Right ventricle myocardium inferior (tissue), 1 donor: ENCODE data around the gene NLRP8. TPM values are rescaled to one million over a fixed set of nuclear protein-coding genes. Genes with fewer than 3 reads are reported as not detected.
"Not testable (repeated sequence)": the region's sequence is repeated elsewhere in the genome, so short reads cannot be mapped to it uniquely, and the experiment has no call there.

ENCODE experiments used
- ATAC-seq: fragments of 200-7000 bp; cut with Tn5 transposase; one replicate; pipeline ENCODE4 v1.9.1; 2020; ENCODE audit warnings: mild to moderate bottlenecking, moderate library complexity
- DNase-seq: peaks from one replicate; pipeline ENCODE4 v3.0.0; 2021; ENCODE audit errors: missing footprints
- intact Hi-C: fragments of 100-400 bp; cut with DNase I; formaldehyde crosslinking; loops from one replicate; pipeline ENCODE4 v1.11.0; 2022
- long read RNA-seq: library from polyadenylated mRNA; unstranded; transcript quantifications from one replicate; pipeline ENCODE4 v2.0.0, GENCODE V29; 2021
- total RNA-seq: library from RNA; stranded (reverse); fragmentation: NEBNext Ultra II Directional; extraction: Animal tissue kit (Norgen Biotek cat#: 25700); gene quantifications from one replicate; pipeline ENCODE4 v1.2.1, GENCODE V29; 2021
- donor health status: DM: no; HTN: yes; CAD: no; lungs with severe emphysema.

The NLRP8 gene
- not detected for total RNA-seq
- long read RNA-seq = 0 reads

- no peak for DNase-seq
- no peak for ATAC-seq
- intact Hi-C loops = no loop called here
These were observed at the start of gene NLRP8 for GRCh38 chr19:55947532-55947931. NLRP8 (plus strand) TSS chr19:55947832.

GRCh38 chr19:55898911-55899310 is 48.7 kb upstream of the NLRP8 start:
- intact Hi-C loops = no loop called here
- DNase-seq = no peak
- no peak for ATAC-seq

- intact Hi-C loops = no loop called here
- ATAC-seq (no peak), DNase-seq (no peak)
These were observed 46.1 kb upstream of the NLRP8 start for GRCh38 chr19:55901369-55902079.

- ATAC-seq (no peak), DNase-seq (peak; percentile 68)
- intact Hi-C loops = no loop called here
These were observed 45.4 kb upstream of the NLRP8 start for GRCh38 chr19:55902080-55902751.

- intact Hi-C loops = no loop called here
- no peak for DNase-seq
- no peak for ATAC-seq
These were observed 40.3 kb upstream of the NLRP8 start for GRCh38 chr19:55907286-55907685.

DNA sequence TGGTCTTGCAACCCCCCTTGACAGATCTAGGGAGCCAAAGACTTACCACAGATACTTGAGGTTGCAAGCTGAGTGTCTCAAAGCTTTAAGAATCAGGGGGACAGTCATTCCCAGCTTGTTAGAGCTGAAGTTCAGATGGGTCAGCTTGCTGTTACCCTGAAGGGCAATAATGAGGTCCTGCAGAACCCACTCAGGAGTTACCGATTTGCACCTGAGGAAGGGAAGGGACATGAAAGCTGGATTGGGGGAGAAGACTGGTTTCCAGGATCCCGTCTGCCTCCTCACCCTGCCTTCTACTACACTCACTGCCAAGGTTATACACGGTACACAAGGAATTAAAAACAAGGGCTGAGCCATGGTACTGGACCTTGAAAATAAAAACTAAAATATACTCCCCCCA is 39.9 kb upstream of the NLRP8 start:
- no peak for ATAC-seq
- intact Hi-C loops = no loop called here
- DNase-seq = no peak

GRCh38 chr19:55909801-55910200 is 37.8 kb upstream of the NLRP8 start:
- no peak for ATAC-seq
- intact Hi-C loops = no loop called here
- DNase-seq = no peak

DNA sequence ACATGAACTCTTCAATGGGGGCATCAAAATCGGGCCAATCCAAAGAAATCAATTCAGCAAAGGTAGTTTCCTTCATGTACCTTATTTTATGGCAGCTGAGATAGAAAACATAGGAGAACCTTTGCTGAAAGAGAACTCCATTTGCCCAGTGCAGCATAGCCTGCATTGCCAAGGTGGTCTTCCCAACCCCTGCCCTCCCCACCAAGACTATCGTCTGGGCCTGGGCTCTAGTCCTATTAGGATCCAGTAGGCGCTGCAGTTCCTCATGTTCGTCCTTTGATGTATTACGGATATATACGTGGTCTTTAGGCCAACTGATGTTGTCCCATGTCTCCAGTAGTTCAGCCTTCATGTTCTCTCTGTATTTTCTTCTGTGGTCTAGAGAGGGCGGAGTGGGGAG is 34.7 kb upstream of the NLRP8 start:
- ATAC-seq (no peak), DNase-seq (no peak)
- intact Hi-C loops = no loop called here

DNA sequence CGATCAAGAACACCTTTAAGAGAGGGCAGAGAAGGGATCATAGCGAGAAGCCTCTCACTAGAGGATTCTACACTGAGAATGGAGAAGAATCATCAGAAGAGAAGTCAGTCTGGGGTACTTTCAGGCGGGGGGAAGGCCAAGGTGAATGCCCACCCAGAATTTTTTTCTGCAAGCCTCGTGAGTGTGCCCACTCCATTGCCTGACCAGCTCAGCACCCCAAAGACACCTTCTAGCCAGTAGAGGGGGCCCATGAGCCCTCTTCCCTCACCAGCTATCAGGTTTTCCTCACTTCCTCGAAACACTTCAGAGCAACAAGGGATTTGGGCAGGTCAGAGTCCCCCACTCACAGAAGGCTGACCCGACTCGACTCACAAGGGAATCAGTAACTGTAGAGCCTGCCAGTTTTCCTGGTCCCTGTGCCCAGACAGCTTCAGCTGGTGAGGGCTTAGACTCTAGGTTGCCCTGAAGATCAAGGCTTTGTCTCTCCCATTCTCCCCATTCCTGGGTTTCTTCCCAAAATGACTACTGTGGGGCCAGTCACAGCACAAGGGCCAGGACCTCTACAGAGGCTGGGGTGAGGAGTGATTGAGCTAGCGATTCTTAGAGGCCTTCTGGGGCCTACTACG is 33.9 kb upstream of the NLRP8 start:
- no peak for ATAC-seq
- no peak for DNase-seq
- intact Hi-C loops = no loop called here

GRCh38 chr19:55923556-55923955 is 24.1 kb upstream of the NLRP8 start:
- intact Hi-C loops = no loop called here
- DNase-seq = no peak

DNA sequence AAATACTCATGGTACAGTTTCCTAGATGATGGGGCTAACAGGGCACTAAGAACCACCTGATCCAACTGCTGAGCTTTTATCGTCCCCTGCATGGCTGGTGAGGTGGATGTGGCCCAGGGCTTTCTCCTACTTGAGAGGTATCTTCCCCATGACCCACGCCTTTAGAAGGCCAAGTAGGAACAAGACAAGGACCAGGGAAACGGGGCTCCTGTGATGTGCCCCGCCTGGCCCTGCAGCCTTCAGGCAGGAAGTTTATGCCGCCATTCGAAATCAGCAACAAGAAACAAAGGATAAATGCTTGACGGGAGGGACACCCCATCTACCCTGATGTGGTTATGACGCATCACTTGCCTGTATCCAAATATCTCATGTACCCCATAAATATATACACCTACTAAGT is 19.6 kb upstream of the NLRP8 start:
- ATAC-seq (no peak), DNase-seq (no peak)
- intact Hi-C loops = no loop called here

More at GRCh38 chr19:55923556-55923955, 24.1 kb upstream of the NLRP8 start:
- ATAC-seq = no peak

DNA sequence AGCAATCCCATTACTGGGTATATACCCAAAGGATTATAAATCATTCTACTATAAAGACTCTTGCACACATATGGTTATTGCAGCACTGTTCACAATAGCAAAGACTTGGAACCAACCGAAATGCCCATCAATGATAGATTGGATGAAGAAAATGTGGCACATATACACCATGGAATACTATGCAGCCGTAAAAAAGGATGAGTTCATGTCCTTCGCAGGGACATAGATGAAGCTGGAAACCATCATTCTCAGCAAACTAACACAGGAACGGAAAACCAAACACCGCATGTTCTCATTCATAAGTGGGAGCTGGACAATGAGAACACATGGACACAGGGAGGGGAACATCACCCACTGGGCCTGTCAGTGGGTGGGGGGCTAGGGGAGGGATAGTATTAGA is 18.4 kb upstream of the NLRP8 start:
- intact Hi-C loops, DNase-seq, ATAC-seq: not testable (repeated sequence)

DNA sequence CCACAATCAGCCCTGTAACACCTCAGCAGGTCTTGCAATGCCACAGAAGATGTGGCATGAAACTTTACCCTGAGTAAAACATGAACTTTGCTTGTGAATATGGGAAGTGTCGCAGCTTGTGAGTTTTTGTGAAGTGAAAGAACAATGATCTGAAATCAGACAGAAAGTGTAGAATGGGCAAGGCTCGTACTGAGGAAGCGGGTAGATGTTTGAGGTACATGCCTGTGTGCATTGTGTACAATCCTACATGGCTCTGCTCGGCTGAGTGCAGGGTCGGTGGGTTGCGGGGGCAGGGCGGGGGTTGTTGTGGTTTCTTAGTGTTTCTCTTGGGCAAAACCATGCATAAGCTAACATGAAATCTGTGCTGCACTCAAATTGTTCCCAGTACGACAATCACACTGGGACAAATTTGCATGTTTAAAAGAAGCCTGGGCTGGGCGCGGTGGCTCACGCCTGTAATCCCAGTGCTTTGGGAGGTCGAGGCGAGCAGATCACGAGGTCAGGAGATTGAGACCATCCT is 16.6 kb upstream of the NLRP8 start:
- no peak for ATAC-seq
- intact Hi-C loops = no loop called here
- no peak for DNase-seq

DNA sequence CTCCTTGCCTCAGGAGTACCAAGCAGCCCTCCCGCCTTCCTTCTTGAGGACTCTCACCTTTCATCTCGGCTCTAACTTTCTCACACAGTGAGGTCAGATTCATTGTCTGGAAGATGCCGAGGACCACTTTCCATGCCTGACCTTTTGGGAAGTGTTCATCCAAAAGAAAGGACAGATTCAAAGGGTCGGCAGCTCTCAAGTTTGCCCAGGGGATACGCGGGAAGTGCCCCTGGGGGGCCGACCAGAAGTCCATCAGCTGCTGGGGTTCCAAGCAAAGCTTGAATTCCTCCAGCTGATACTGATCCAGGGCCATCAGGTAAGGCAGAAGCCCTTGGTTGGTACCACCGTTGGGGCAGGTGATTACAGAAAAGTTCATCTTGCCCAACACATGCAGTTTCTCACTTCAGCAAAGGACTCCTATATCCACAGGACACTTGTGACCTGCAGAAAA is 15.7 kb upstream of the NLRP8 start, which contains the start of gene NLRP13:
Gene NLRP13 (minus strand): TSS at position 401 of the 451 bp plus-strand sequence. CDS start 25 bp downstream, at position 376.
- DNase-seq = no peak
- intact Hi-C loops = no loop called here
- no peak for ATAC-seq

DNA sequence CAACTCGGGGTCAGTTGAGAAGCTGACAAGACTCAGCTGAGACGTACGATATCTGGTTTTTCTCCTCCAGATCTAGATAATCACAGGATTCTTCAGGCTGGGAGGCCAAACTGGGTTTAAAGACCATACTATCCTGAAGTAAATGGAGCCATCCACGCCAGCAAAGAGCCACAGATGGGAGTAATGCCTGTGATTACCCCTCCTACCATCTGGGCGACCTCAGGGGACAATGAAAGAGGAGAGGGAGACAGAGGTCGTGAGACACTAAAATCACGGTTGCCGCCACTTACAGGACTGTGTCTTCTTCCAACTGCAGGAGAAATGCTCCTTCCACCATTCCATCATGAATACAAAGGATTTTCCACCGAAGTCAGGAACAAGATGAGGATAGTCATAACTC is 12.4 kb upstream of the NLRP8 start:
- no peak for DNase-seq
- ATAC-seq = no peak
- intact Hi-C loops = no loop called here

GRCh38 chr19:55939206-55939605 is 8.4 kb upstream of the NLRP8 start:
- DNase-seq = no peak
- intact Hi-C loops = no loop called here
- no peak for ATAC-seq

DNA sequence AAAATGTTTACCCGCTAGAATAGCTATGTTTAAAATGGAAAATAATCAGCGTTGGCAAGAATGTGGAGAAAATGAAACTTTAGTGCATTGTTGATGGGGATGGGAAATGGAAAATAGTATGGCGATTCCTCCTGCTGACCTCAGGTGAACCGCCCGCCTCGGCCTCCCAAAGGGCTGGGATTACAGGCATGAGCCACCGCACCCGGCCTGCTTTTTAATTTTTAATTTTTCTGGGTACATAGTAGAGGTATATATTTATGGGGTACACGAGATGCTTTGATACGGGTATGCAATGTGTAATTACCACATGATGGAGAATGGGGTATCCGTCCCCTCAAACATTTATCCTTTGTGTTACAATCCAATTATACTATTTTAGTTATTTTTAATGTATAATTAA is 7.3 kb upstream of the NLRP8 start:
- intact Hi-C loops = no loop called here
- ATAC-seq (no peak), DNase-seq (no peak)

DNA sequence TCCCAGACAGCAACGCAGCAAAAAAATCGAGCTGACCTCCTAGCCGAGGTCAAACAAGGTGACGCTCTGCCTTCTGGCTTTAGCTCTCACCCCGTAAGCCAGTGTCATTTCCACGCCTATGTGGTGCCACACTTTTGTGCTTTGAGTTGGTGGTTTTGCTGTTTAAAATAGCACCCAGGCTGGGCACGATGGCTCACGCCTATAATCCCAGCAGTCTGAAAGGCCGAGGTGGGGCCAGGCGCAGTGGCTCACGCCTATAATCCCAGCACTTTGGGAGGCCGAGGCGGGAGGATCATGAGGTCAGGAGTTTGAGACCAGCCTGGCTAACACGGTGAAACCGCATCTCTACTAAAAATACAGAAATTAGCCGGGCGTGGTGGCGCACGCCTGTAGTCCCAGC is 2.9 kb downstream of the NLRP8 start:
- DNase-seq, ATAC-seq, intact Hi-C loops: not testable (repeated sequence)

DNA sequence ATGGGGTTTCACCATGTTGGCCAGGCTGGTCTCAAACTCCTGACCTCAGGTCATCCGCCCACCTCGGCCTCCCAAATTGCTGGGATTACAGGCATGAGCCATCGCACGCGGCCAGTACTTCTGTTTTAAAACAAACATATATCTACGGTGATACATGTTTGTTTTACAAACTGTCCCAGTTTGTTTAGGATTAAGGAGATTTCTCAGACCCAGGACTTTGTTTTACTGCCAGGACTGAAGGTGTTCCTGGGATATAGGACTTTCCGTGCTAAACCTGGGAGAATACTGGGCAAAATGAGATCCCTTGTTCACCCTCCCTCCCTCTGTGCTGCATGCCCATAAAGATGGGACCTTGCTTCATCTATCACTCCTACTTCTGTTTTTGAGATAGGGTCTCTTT is 8.8 kb downstream of the NLRP8 start:
- DNase-seq (no peak), ATAC-seq (no peak)
- intact Hi-C loops = no loop called here

GRCh38 chr19:55958356-55958755 is 10.7 kb downstream of the NLRP8 start:
- DNase-seq (no peak), ATAC-seq (no peak)
- intact Hi-C loops = no loop called here
